Lung (tissue), 16 donors: ENCODE measurements around the gene TAOK1. TPM values are rescaled to one million over a fixed set of nuclear protein-coding genes. Genes with fewer than 3 reads are reported as not detected.

Experiments used
- ATAC-seq: fragments of 200-7000 bp; cut with Tn5 transposase; one replicate; pipeline ENCODE4 v1.9.1; 2020; ENCODE audit warnings: moderate number of reproducible peaks; ENCODE audit not compliant: insufficient read depth, low FRiP score
- DNase-seq, 3 donors: peaks; one replicate each; pipeline ENCODE4 v3.0.0-alpha.2; 2013 to 2017
- H3K27ac ChIP-seq, 2 donors: one replicate each; pipeline ENCODE4 v1.5.1; 2013; ENCODE audit warnings: mild to moderate bottlenecking in 2 of 2, moderate library complexity in 2 of 2, control low read depth in 1 of 2, inconsistent platforms in 1 of 2, low read depth in 1 of 2, low read length in 1 of 2
- H3K27me3 ChIP-seq, 3 donors: one replicate each; pipeline ENCODE4 v1.5.1; 2013; ENCODE audit warnings: low read length in 2 of 3; ENCODE audit not compliant: control insufficient read depth in 3 of 3, insufficient read depth in 3 of 3
- H3K36me3 ChIP-seq, 4 donors: one replicate each; pipeline ENCODE4 v1.5.1; 2013; ENCODE audit warnings: low read length in 4 of 4, mild to moderate bottlenecking in 1 of 4, moderate library complexity in 1 of 4; ENCODE audit not compliant: control insufficient read depth in 4 of 4, insufficient read depth in 4 of 4
- H3K4me1 ChIP-seq, 5 donors: one replicate each; pipeline ENCODE4 v1.5.1; 2013; ENCODE audit warnings: low read length in 5 of 5, mild to moderate bottlenecking in 2 of 5, moderate library complexity in 1 of 5; ENCODE audit not compliant: control insufficient read depth in 5 of 5, insufficient read depth in 5 of 5
- H3K4me3 ChIP-seq: one replicate; pipeline ENCODE4 v1.5.1; 2013; ENCODE audit warnings: mild to moderate bottlenecking, control low read depth, moderate library complexity
- H3K9ac ChIP-seq, 2 donors: one replicate each; pipeline ENCODE4 v1.5.1; 2013; ENCODE audit warnings: low read length in 2 of 2, control low read depth in 1 of 2; ENCODE audit not compliant: insufficient read depth in 1 of 2
- H3K9me3 ChIP-seq, 4 donors: one replicate each; pipeline ENCODE4 v1.5.1; 2013; ENCODE audit warnings: low read length in 3 of 4, mild to moderate bottlenecking in 1 of 4, moderate library complexity in 1 of 4; ENCODE audit not compliant: control insufficient read depth in 4 of 4, insufficient read depth in 3 of 4
- WGBS, 2 donors: extraction: QIAGEN DNeasy Blood & Tissue Kit; methylation state at CpG; one replicate each; pipeline ENCODE4 v1.1.7; 2013; 5-methylcytosine and 5-hydroxymethylcytosine counted together
- long read RNA-seq, 5 donors: transcript quantifications; one replicate each; lab custom pipeline, GENCODE V29; 2026
- polyA plus RNA-seq, 2 donors: library from polyadenylated mRNA; stranded (reverse); fragments of 200-250 nt; gene quantifications; one replicate each; pipeline ENCODE4 v1.2.1, GENCODE V29; 2013
- total RNA-seq, 2 donors: library from RNA; depleted of rRNA in 1 of 2; stranded (reverse); fragments of >200 nt in 1 of 2; gene quantifications; one replicate each; pipeline ENCODE4 v1.2.1, GENCODE V29; 2014 to 2021
- TF ChIP-seq, protein P1 (sequence below): IDR thresholded peaks from 2 replicates; pipeline ENCODE4 v1.5.1; 2012; ENCODE audit warnings: mild to moderate bottlenecking; ENCODE audit errors: control extremely low read depth, extremely low read depth
- donor health status: control.
- donor health status: control.
- donor health status: Bipolar disorder and iron deficiency.
- donor health status: healthy.
- donor health status: DM: yes; HTN: yes; CAD: no.

TAOK1 gene
- total RNA-seq (10 to 100 TPM; 64.2 to 81.0 TPM), polyA plus RNA-seq (10 to 100 TPM in 1 of 2 donors, 1 to 10 TPM in 1; 8.8 to 10.5 TPM)
- long read RNA-seq, donor 1 = 0 reads
- long read RNA-seq, donor 2 = 0 reads
- long read RNA-seq, donor 3, partial matches to known transcripts = 38 of 38 reads
- long read RNA-seq, donor 3, other reads (novel, unspliced or antisense) = 0 of 38 reads
- long read RNA-seq, donor 4, partial matches to known transcripts = 0 of 2 reads
- long read RNA-seq, donor 4, other reads (novel, unspliced or antisense) = 0 of 2 reads
- long read RNA-seq, donor 5, partial matches to known transcripts = 0 of 1 reads
- long read RNA-seq, donor 5, other reads (novel, unspliced or antisense) = 0 of 1 reads

DNA sequence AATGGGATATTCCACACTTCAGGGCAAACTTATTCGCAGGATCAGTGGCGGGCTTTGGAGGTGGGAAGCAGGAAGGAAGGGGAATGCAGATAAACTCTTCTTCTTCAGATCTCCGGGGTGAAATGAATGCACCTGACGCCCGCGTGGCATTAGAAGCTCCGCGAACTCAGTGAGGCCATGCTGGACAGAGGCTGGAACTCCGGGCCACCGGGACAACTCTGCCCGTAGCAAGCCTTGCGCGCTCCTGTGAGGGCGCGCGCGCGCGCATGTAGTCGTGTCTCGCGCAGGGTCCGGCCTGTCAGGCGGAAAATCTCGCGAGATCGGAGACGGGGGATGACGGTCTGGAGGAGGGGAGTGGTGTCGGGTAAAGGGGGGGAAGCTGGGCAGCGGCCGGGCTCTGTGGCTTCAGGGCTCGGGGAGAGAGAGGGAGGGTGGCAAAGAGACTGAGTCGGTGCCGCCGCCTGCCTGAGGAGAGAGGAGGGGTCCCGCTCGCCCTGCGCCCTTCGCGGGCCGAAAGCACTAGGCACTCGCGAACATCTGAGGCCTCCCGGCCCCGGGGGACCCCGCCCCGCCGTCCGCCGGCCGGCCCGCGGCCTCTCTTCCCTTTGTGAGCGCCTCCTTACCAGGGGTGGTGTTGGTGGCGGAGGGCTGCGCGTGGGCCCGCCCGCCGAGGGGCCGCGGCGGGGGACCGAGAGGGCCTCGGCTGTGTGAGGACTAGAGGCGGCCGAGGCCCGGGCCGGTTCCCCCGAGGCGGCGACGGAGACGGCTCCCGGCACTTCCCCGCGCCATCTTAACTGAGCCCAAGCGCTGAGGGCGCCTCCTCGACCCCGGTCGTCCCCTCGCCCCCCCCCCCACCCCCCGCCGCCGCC is at the start of gene TAOK1:
Gene TAOK1, plus strand, starts transcription at position 382 of the 869 bp plus-strand sequence. CDS start 61,186 bp downstream, outside the sequence.
- H3K4me1 ChIP-seq = peaks cover 0 to 24% (median 5%) of the 10 kb centered on the region in 5 donors
- peak; percentile 99 for DNase-seq
- peak; percentile 98 for ATAC-seq
- peak within 1 kb of the TSS; percentile 93 to 96 for H3K27ac ChIP-seq
- no peaks in the 10 kb centered on the region for H3K9me3 ChIP-seq
- H3K4me3 ChIP-seq = peak within 1 kb of the TSS; percentile 78
- H3K27me3 ChIP-seq = no peaks in the 10 kb centered on the region
- peak within 1 kb of the TSS; percentile 77 to 78 for H3K9ac ChIP-seq
- no peaks in the 10 kb centered on the region for H3K36me3 ChIP-seq
- 0% methylated on average over 38 to 86 of the region's 87 CpGs for WGBS, 2 donors
- TF ChIP-seq, protein P1, sequence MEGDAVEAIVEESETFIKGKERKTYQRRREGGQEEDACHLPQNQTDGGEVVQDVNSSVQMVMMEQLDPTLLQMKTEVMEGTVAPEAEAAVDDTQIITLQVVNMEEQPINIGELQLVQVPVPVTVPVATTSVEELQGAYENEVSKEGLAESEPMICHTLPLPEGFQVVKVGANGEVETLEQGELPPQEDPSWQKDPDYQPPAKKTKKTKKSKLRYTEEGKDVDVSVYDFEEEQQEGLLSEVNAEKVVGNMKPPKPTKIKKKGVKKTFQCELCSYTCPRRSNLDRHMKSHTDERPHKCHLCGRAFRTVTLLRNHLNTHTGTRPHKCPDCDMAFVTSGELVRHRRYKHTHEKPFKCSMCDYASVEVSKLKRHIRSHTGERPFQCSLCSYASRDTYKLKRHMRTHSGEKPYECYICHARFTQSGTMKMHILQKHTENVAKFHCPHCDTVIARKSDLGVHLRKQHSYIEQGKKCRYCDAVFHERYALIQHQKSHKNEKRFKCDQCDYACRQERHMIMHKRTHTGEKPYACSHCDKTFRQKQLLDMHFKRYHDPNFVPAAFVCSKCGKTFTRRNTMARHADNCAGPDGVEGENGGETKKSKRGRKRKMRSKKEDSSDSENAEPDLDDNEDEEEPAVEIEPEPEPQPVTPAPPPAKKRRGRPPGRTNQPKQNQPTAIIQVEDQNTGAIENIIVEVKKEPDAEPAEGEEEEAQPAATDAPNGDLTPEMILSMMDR = no peak

DNA sequence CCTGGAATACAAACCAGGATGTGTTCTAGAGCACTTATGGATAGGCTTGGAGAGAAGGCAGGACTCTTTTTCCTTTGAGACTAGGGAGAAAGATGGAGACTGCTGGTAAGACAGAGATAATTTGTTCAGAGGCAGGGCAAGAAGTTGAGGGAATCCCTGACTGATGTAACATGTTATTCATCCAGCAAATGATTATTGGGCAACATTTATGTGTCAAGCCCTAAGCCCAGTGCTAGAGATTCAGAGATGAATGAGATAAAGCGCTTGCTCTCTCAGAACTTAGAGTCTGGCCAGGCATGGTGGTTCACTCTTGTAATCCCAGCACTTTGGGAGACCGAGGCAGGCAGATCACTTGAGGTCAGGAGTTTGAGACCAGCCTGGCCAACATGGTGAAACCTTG is 48.4 kb upstream of the TAOK1 start:
- no peak for ATAC-seq
- Histone ChIP-seq H3K27ac (no peak overlapping the region), H3K9me3 (no peaks in the 10 kb centered on the region), H3K9ac (no peak overlapping the region), H3K27me3 (no peaks in the 10 kb centered on the region), H3K4me1 (no peaks in the 10 kb centered on the region), H3K36me3 (no peaks in the 10 kb centered on the region), H3K4me3 (no peak overlapping the region)
- no peak for DNase-seq
- 83 to 88% methylated on average over 2 of the region's 2 CpGs for WGBS, 2 donors
- TF ChIP-seq, protein P1 = no peak

DNA sequence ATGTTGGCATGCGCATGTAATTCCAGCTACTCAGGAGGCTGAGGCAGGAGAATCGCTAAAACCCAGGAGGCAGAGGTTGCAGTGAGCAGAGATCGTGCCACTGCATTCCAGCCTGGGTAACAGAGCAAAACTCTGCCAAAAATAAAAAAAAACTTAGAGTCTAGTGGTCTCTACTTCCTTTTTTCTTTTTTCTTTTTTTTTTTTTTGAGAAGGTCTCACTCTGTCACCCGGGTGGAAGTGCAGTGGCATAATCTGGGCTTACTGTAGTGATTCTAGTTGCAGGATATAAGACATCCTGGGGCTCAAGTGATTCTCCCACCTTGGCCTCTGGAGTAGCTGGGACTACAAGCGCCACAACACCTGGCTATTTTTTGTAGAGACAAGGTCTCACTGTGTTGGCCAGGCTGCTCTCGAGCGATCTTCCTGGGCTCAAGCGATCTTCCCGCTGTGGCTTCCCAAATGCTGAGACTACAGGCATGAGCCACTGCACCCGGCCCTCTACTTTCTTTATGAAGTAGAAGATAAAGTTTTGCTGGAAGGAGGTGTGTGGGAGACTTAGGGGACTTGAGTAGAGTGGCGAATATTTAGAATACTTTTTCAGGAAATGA is 47.9 kb upstream of the TAOK1 start:
- 52 to 71% methylated on average over 11 of the region's 11 CpGs for WGBS, 2 donors
- Histone ChIP-seq H3K4me3 (no peak overlapping the region), H3K27ac (no peak overlapping the region)

More for the DNA sequence above, 47.9 kb upstream of the TAOK1 start:
- TF ChIP-seq, protein P1 = no peak
- DNase-seq = no peak
- H3K36me3 ChIP-seq = no peaks in the 10 kb centered on the region
- no peaks in the 10 kb centered on the region for H3K27me3 ChIP-seq
- H3K4me1 ChIP-seq = no peaks in the 10 kb centered on the region
- H3K9ac ChIP-seq = no peak overlapping the region
- no peaks in the 10 kb centered on the region for H3K9me3 ChIP-seq
- ATAC-seq = no peak
